Nephron (organoid): ENCODE data around the gene UBXN4.

Experiments
- H3K27ac Mint-ChIP-seq, 3 experiments: 2 replicates each; pipeline ENCODE4 v1.8.0; 2020; ENCODE audit warnings: mixed read lengths in 3 of 3, mild to moderate bottlenecking in 2 of 3, moderate library complexity in 1 of 3
- H3K27me3 Mint-ChIP-seq: 2 replicates; pipeline ENCODE4 v1.8.0; 2021; ENCODE audit warnings: low read depth, mild to moderate bottlenecking, moderate library complexity, mixed read lengths
- H3K36me3 Mint-ChIP-seq: 2 replicates; pipeline ENCODE4 v1.8.0; 2020; ENCODE audit warnings: low read depth, mixed read lengths
- H3K4me1 Mint-ChIP-seq: 2 replicates; pipeline ENCODE4 v1.8.0; 2020; ENCODE audit warnings: mixed read lengths
- H3K4me3 Mint-ChIP-seq, 3 experiments: 2 replicates each; pipeline ENCODE4 v1.8.0; 2020; ENCODE audit warnings: mild to moderate bottlenecking in 3 of 3, mixed read lengths in 3 of 3, moderate library complexity in 2 of 3
- H3K9me3 Mint-ChIP-seq: 2 replicates; pipeline ENCODE4 v1.8.0; 2020; ENCODE audit warnings: mixed read lengths
- CTCF ChIP-seq, 3 experiments: fragments of 200-600 bp; sonication (generic); IDR thresholded peaks; one replicate each; pipeline ENCODE4 v1.5.0; 2021; ENCODE audit warnings: antibody characterized with exemption in 3 of 3; ENCODE audit not compliant: unreplicated experiment in 3 of 3

UBXN4 gene

DNA sequence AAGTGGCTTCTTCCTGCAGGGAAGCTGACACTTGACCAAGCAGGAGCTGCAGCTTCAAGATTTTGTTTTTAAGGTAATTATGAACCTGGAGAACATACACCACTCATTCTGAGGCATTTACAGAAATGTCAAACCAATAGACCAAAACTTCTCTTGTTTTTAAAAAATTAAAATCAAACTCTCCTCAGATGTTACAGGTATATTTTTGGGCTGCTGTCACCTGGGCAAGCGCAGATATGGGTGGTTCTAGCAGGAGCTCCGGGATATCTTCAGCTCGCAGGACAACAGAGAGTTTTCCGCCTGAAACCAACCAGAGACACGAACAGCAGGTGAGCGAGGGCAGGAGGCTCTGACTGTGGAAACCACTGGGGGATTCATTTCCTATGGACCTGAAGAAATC is 91.2 kb downstream of the UBXN4 start:
- Mint-ChIP-seq H3K9me3 (no peaks in the 10 kb centered on the region), H3K27me3 (no peaks in the 10 kb centered on the region), H3K27ac (no peak overlapping the region), H3K4me1 (peaks cover 8% of the 10 kb centered on the region), H3K36me3 (peaks cover 3% of the 10 kb centered on the region), H3K4me3 (no peak overlapping the region)
- TF ChIP-seq CTCF (IDR thresholded peaks at IDR 0.05; ENCODE audit: unreplicated experiment in 3 of 3) = no peak
